A549 (cell line): ENCODE results near the gene NUB1.

Source experiments
- CEBPB ChIP-seq, 2 experiments: fragments of >200 bp in 1 of 2; sonication (Bioruptor Twin) in 1 of 2; formaldehyde crosslinking in 1 of 2; IDR thresholded peaks; 2 replicates each; pipeline ENCODE4 v1.6.1; 2012 to 2016
- EP300 ChIP-seq, 2 experiments: fragments of >200 bp; sonication (Bioruptor Twin); formaldehyde crosslinking; IDR thresholded peaks; 2 replicates in 1 of 2; 3 replicates in 1 of 2; pipeline ENCODE4 v1.6.1; 2016 to 2017
- JUN ChIP-seq, 2 experiments: fragments of >200 bp; sonication (Bioruptor Twin); formaldehyde crosslinking; IDR thresholded peaks; 2 replicates in 1 of 2; 3 replicates in 1 of 2; pipeline ENCODE4 v1.6.1; 2016 to 2017
- JUNB ChIP-seq: fragments of >200 bp; sonication (Bioruptor Twin); formaldehyde crosslinking; IDR thresholded peaks from 2 replicates; pipeline ENCODE4 v1.6.1; 2016
- MAFK ChIP-seq: fragments of 450-650 bp; IDR thresholded peaks from 2 replicates; pipeline ENCODE4 v1.6.1; 2014; ENCODE audit not compliant: partially characterized antibody
- MAZ ChIP-seq: fragments of 150-350 bp; IDR thresholded peaks from 2 replicates; pipeline ENCODE4 v1.6.1; 2014; ENCODE audit warnings: antibody characterized with exemption, low read depth, low read length, borderline replicate concordance
- TF ChIP-seq, protein P1 (sequence below): fragments of >200 bp; sonication (Bioruptor Twin); formaldehyde crosslinking; IDR thresholded peaks from 3 replicates; pipeline ENCODE4 v1.5.1; 2016
- TF ChIP-seq, protein P2 (sequence below): fragments of 450-650 bp; IDR thresholded peaks from 2 replicates; pipeline ENCODE4 v1.6.1; 2014; ENCODE audit warnings: antibody characterized with exemption
- TF ChIP-seq, protein P3 (sequence below): fragments of 150-350 bp; IDR thresholded peaks from 2 replicates; pipeline ENCODE4 v1.6.1; 2014; ENCODE audit warnings: low read depth, mild to moderate bottlenecking, low read length
- TF ChIP-seq, protein P4 (sequence below): IDR thresholded peaks from 2 replicates; pipeline ENCODE4 v1.6.1; 2012

DNA sequence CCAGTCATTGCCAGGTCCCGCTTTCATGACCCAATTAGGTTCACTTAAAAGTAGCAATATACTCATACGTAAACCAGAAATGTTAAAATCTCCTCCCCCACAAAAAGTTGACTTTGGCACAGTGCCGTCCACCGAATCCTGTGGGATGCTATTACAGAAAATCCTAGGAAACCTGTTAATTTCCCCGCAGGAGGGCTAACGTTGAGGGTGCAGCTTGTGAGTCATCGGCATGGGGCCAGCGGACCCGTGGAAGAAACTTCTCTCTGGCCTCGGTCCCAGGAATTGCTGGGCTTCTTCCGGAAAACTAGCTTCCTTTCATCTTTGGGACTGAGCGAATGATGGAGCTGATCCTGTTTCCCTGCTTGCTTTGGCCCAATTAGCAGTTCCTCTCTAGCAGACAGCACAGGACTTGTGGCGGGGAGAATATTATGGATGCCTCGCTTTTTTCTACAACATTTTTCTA, 84.9 kb downstream of the NUB1 start:
- peak in 1 of 2 experiments; percentile 79; a peak in 3 of 5 replicates for TF ChIP-seq JUN (IDR thresholded peaks at IDR 0.05)
- TF ChIP-seq, protein P1, sequence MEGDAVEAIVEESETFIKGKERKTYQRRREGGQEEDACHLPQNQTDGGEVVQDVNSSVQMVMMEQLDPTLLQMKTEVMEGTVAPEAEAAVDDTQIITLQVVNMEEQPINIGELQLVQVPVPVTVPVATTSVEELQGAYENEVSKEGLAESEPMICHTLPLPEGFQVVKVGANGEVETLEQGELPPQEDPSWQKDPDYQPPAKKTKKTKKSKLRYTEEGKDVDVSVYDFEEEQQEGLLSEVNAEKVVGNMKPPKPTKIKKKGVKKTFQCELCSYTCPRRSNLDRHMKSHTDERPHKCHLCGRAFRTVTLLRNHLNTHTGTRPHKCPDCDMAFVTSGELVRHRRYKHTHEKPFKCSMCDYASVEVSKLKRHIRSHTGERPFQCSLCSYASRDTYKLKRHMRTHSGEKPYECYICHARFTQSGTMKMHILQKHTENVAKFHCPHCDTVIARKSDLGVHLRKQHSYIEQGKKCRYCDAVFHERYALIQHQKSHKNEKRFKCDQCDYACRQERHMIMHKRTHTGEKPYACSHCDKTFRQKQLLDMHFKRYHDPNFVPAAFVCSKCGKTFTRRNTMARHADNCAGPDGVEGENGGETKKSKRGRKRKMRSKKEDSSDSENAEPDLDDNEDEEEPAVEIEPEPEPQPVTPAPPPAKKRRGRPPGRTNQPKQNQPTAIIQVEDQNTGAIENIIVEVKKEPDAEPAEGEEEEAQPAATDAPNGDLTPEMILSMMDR = no peak
- TF ChIP-seq, protein P2, sequence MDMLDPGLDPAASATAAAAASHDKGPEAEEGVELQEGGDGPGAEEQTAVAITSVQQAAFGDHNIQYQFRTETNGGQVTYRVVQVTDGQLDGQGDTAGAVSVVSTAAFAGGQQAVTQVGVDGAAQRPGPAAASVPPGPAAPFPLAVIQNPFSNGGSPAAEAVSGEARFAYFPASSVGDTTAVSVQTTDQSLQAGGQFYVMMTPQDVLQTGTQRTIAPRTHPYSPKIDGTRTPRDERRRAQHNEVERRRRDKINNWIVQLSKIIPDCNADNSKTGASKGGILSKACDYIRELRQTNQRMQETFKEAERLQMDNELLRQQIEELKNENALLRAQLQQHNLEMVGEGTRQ = no peak
- peak; percentile 66 for TF ChIP-seq JUNB
- no peak for TF ChIP-seq MAZ
- TF ChIP-seq CEBPB (IDR thresholded peaks at IDR 0.05) = no peak
- TF ChIP-seq, protein P3, sequence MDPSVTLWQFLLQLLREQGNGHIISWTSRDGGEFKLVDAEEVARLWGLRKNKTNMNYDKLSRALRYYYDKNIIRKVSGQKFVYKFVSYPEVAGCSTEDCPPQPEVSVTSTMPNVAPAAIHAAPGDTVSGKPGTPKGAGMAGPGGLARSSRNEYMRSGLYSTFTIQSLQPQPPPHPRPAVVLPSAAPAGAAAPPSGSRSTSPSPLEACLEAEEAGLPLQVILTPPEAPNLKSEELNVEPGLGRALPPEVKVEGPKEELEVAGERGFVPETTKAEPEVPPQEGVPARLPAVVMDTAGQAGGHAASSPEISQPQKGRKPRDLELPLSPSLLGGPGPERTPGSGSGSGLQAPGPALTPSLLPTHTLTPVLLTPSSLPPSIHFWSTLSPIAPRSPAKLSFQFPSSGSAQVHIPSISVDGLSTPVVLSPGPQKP = no peak
- TF ChIP-seq, protein P4, sequence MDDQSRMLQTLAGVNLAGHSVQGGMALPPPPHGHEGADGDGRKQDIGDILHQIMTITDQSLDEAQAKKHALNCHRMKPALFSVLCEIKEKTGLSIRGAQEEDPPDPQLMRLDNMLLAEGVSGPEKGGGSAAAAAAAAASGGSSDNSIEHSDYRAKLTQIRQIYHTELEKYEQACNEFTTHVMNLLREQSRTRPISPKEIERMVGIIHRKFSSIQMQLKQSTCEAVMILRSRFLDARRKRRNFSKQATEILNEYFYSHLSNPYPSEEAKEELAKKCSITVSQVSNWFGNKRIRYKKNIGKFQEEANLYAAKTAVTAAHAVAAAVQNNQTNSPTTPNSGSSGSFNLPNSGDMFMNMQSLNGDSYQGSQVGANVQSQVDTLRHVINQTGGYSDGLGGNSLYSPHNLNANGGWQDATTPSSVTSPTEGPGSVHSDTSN = no peak
- peak; percentile 31 to 76; a peak in 2 of 5 replicates for TF ChIP-seq EP300 (IDR thresholded peaks at IDR 0.05)
- no peak for TF ChIP-seq MAFK
